HepG2 (cell line): ENCODE results near the gene CCDC158. TPM values are rescaled to one million over a fixed set of nuclear protein-coding genes. Genes with fewer than 3 reads are reported as not detected.

ENCODE experiments used
- EED ChIP-seq: sonication (generic); formaldehyde crosslinking; IDR thresholded peaks from 2 replicates; pipeline ENCODE4 v1.5.0; 2020; ENCODE audit warnings: mild to moderate bottlenecking, missing genetic modification reagents
- ELF3 ChIP-seq: IDR thresholded peaks from 2 replicates; pipeline ENCODE4 v1.6.1; 2016; ENCODE audit warnings: missing genetic modification reagents, missing compliant biosample characterization
- FOXA3 ChIP-seq: IDR thresholded peaks from 2 replicates; pipeline ENCODE4 v1.6.1; 2016; ENCODE audit warnings: missing genetic modification reagents, missing compliant biosample characterization
- KMT2A ChIP-seq: sonication (generic); formaldehyde crosslinking; IDR thresholded peaks from 2 replicates; pipeline ENCODE4 v1.4.0; 2020; ENCODE audit warnings: missing genetic modification reagents
- NCOA1 ChIP-seq: sonication (generic); formaldehyde crosslinking; IDR thresholded peaks from 2 replicates; pipeline ENCODE4 v1.9.0; 2021; ENCODE audit warnings: missing genetic modification reagents
- PPARG ChIP-seq: conservative IDR thresholded peaks from 2 replicates; pipeline ENCODE4 v1.6.1; 2016; ENCODE audit warnings: missing biosample characterization, missing genetic modification reagents
- RAD51 ChIP-seq: fragments of 450-650 bp; IDR thresholded peaks from 2 replicates; pipeline ENCODE4 v1.6.1; 2016; ENCODE audit warnings: borderline replicate concordance
- RCOR2 ChIP-seq: IDR thresholded peaks from 2 replicates; pipeline ENCODE4 v1.6.1; 2016; ENCODE audit warnings: missing biosample characterization, missing genetic modification reagents
- THAP11 ChIP-seq: IDR thresholded peaks from 2 replicates; pipeline ENCODE4 v1.6.1; 2016; ENCODE audit warnings: missing biosample characterization, missing genetic modification reagents
- ZNF18 ChIP-seq: sonication (generic); formaldehyde crosslinking; IDR thresholded peaks from 2 replicates; pipeline ENCODE4 v1.8.0; 2022; ENCODE audit warnings: mild to moderate bottlenecking, missing genetic modification reagents; ENCODE audit not compliant: insufficient replicate concordance
- ZNF580 ChIP-seq: IDR thresholded peaks from 2 replicates; pipeline ENCODE4 v1.6.1; 2016; ENCODE audit warnings: low read depth, borderline replicate concordance
- ZNF766 ChIP-seq: sonication (generic); formaldehyde crosslinking; IDR thresholded peaks from 2 replicates; pipeline ENCODE4 v1.5.0; 2020; ENCODE audit warnings: missing genetic modification reagents, borderline replicate concordance
- polyA plus RNA-seq, 8 experiments: library from polyadenylated mRNA; depleted of rRNA in 3 of 8; stranded (reverse) in 7 of 8; unstranded in 1 of 8; fragments of >200 nt; fragmentation: Illumina TruSeq in 4 of 8; extraction: Trizol in 4 of 8; gene quantifications; 2 replicates each; pipeline versions ENCODE4 v1.2.1 to v1.2.3, GENCODE V29; 2011 to 2016; ENCODE audit warnings: low read depth in 4 of 8, missing spikeins in 1 of 8, mixed read lengths in 1 of 8; ENCODE audit not compliant: insufficient read depth in 1 of 8
- total RNA-seq, 5 experiments: library from RNA; depleted of rRNA; stranded (reverse); fragments of >200 nt; fragmentation: Illumina TruSeq; extraction: Trizol; gene quantifications; 2 replicates each; pipeline ENCODE4 v1.2.3, GENCODE V29; 2016; ENCODE audit warnings: low read depth in 1 of 5
- TF ChIP-seq, protein P1 (sequence below): sonication (generic); formaldehyde crosslinking; IDR thresholded peaks from 2 replicates; pipeline ENCODE4 v1.5.0; 2020; ENCODE audit warnings: missing genetic modification reagents, mild to moderate bottlenecking, borderline replicate concordance
- TF ChIP-seq, protein P2 (sequence below): sonication (generic); formaldehyde crosslinking; IDR thresholded peaks from 2 replicates; pipeline ENCODE4 v1.4.0; 2020; ENCODE audit warnings: missing genetic modification reagents, borderline replicate concordance
- TF ChIP-seq, protein P3 (sequence below): sonication (generic); formaldehyde crosslinking; IDR thresholded peaks from 2 replicates; pipeline ENCODE4 v1.4.0; 2020; ENCODE audit warnings: missing genetic modification reagents, mild to moderate bottlenecking, borderline replicate concordance
- TF ChIP-seq, protein P4 (sequence below): sonication (generic); formaldehyde crosslinking; IDR thresholded peaks from 2 replicates; pipeline ENCODE4 v1.9.0; 2021; ENCODE audit warnings: missing genetic modification reagents, borderline replicate concordance

CCDC158 gene
- total and polyA plus RNA-seq, 2 of the 13 experiments (the other 11 are each of a cell fraction or from before 2014, with no cell fraction given) = not detected

DNA sequence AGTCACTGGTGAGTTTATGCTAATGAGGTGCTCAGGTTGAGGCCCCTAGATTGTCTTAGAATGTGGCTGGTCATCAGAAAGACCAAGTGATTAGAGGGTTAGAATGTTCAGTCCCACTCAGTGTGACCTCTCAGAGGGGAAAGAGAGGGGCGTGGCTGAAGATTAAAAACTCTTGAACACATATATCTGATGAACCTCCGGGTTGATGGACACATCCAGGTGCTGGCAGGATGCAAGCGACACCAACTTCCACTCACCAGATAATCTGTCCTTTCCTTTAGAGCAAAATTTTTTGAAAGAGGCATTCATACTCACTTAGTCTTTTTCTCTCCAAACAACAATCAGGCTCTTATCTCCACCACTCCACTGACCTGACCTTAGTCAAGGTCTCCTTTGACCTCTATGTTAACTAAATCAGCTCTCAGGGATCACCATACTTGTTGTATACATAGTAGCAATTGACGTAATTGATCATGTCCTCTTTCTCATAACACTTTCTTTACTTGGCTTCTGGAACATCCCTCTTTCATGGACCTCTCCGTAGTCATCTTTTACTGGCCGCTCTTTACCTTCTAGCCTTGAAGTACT, 155.2 kb downstream of the CCDC158 start (continued):
- TF ChIP-seq PPARG (CRISPR knock-in tag) = peak; percentile 38; the same call in 1 of the 2 replicates
- TF ChIP-seq, protein P1, sequence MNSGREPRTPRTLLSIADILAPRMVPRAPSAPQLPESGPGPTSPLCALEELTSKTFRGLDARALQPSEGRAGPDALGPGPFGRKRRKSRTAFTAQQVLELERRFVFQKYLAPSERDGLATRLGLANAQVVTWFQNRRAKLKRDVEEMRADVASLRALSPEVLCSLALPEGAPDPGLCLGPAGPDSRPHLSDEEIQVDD (CRISPR knock-in tag) = no peak
- TF ChIP-seq, protein P2, sequence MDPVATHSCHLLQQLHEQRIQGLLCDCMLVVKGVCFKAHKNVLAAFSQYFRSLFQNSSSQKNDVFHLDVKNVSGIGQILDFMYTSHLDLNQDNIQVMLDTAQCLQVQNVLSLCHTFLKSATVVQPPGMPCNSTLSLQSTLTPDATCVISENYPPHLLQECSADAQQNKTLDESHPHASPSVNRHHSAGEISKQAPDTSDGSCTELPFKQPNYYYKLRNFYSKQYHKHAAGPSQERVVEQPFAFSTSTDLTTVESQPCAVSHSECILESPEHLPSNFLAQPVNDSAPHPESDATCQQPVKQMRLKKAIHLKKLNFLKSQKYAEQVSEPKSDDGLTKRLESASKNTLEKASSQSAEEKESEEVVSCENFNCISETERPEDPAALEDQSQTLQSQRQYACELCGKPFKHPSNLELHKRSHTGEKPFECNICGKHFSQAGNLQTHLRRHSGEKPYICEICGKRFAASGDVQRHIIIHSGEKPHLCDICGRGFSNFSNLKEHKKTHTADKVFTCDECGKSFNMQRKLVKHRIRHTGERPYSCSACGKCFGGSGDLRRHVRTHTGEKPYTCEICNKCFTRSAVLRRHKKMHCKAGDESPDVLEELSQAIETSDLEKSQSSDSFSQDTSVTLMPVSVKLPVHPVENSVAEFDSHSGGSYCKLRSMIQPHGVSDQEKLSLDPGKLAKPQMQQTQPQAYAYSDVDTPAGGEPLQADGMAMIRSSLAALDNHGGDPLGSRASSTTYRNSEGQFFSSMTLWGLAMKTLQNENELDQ (CRISPR knock-in tag) = no peak
- TF ChIP-seq, protein P3, sequence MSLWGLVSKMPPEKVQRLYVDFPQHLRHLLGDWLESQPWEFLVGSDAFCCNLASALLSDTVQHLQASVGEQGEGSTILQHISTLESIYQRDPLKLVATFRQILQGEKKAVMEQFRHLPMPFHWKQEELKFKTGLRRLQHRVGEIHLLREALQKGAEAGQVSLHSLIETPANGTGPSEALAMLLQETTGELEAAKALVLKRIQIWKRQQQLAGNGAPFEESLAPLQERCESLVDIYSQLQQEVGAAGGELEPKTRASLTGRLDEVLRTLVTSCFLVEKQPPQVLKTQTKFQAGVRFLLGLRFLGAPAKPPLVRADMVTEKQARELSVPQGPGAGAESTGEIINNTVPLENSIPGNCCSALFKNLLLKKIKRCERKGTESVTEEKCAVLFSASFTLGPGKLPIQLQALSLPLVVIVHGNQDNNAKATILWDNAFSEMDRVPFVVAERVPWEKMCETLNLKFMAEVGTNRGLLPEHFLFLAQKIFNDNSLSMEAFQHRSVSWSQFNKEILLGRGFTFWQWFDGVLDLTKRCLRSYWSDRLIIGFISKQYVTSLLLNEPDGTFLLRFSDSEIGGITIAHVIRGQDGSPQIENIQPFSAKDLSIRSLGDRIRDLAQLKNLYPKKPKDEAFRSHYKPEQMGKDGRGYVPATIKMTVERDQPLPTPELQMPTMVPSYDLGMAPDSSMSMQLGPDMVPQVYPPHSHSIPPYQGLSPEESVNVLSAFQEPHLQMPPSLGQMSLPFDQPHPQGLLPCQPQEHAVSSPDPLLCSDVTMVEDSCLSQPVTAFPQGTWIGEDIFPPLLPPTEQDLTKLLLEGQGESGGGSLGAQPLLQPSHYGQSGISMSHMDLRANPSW (CRISPR knock-in tag) = no peak
- TF ChIP-seq ZNF18 = no peak
- no peak for TF ChIP-seq RAD51
- 0 out of 2 replicates have a peak, but pooled peaks have one; percentile 23 for TF ChIP-seq RCOR2 (CRISPR knock-in tag)
- TF ChIP-seq FOXA3 = peak; percentile 45; the same call in 1 of the 2 replicates
- no peak for TF ChIP-seq EED (CRISPR knock-in tag)
- no peak for TF ChIP-seq ZNF580 (CRISPR knock-in tag)
- no peak for TF ChIP-seq KMT2A
- TF ChIP-seq, protein P4, sequence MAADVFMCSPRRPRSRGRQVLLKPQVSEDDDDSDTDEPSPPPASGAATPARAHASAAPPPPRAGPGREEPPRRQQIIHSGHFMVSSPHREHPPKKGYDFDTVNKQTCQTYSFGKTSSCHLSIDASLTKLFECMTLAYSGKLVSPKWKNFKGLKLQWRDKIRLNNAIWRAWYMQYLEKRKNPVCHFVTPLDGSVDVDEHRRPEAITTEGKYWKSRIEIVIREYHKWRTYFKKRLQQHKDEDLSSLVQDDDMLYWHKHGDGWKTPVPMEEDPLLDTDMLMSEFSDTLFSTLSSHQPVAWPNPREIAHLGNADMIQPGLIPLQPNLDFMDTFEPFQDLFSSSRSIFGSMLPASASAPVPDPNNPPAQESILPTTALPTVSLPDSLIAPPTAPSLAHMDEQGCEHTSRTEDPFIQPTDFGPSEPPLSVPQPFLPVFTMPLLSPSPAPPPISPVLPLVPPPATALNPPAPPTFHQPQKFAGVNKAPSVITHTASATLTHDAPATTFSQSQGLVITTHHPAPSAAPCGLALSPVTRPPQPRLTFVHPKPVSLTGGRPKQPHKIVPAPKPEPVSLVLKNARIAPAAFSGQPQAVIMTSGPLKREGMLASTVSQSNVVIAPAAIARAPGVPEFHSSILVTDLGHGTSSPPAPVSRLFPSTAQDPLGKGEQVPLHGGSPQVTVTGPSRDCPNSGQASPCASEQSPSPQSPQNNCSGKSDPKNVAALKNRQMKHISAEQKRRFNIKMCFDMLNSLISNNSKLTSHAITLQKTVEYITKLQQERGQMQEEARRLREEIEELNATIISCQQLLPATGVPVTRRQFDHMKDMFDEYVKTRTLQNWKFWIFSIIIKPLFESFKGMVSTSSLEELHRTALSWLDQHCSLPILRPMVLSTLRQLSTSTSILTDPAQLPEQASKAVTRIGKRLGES (CRISPR knock-in tag) = no peak
- no peak for TF ChIP-seq ELF3 (CRISPR knock-in tag)
- no peak for TF ChIP-seq NCOA1
- no peak for TF ChIP-seq ZNF766 (CRISPR knock-in tag)
- TF ChIP-seq THAP11 = 0 out of 2 replicates have a peak, but pooled peaks have one; percentile 27
